ENCODE measurements around the gene GALNTL6.

- TF ChIP-seq POLR2A (IDR thresholded peaks at IDR 0.05; ENCODE audit: low read depth, low read length): no peak
- TF ChIP-seq POLR2AphosphoS5 (IDR thresholded peaks at IDR 0.05; ENCODE audit: low read depth, low read length): no peak
- no peak for TF ChIP-seq TAF1 (IDR thresholded peaks at IDR 0.05; ENCODE audit: low read depth, low read length)
Observed at GRCh38 chr4:172874944-172875343, 1061.7 kb downstream of the GALNTL6 start.
